ENCODE measurements around the gene REC8.

Gene REC8

GRCh38 chr14:24171422-24172260 is at the start of gene REC8:
REC8 (plus strand) TSS chr14:24172080; CDS start chr14:24172553, 473 bp downstream.
- TF ChIP-seq CTCF (conservative IDR thresholded peaks at IDR 0.05) = no peak
- no peak within 1 kb of the TSS for H3K27ac ChIP-seq

GRCh38 chr14:24122416-24122815 is 49.5 kb upstream of the REC8 start:
- H3K27ac ChIP-seq = no peak overlapping the region
- no peak for TF ChIP-seq CTCF (conservative IDR thresholded peaks at IDR 0.05)

GRCh38 chr14:24122898-24123297 is 49.0 kb upstream of the REC8 start:
- TF ChIP-seq CTCF (conservative IDR thresholded peaks at IDR 0.05) = no peak

GRCh38 chr14:24123424-24124417 is 48.2 kb upstream of the REC8 start:
- TF ChIP-seq CTCF (conservative IDR thresholded peaks at IDR 0.05) = no peak

More at GRCh38 chr14:24122898-24123297, 49.0 kb upstream of the REC8 start:
- no peak overlapping the region for H3K27ac ChIP-seq

GRCh38 chr14:24126939-24127338 is 44.9 kb upstream of the REC8 start:
- H3K27ac ChIP-seq = no peak overlapping the region
- no peak for TF ChIP-seq CTCF (conservative IDR thresholded peaks at IDR 0.05)

More at GRCh38 chr14:24123424-24124417, 48.2 kb upstream of the REC8 start:
- no peak overlapping the region for H3K27ac ChIP-seq

- H3K27ac ChIP-seq = no peak overlapping the region
- no peak for TF ChIP-seq CTCF (conservative IDR thresholded peaks at IDR 0.05)
Observed at GRCh38 chr14:24127673-24128072, 44.2 kb upstream of the REC8 start.

Measured in VCaP (cell line).